BJ (cell line): Measurements from ENCODE around the gene PCDHGB6. TPM values are rescaled to one million over a fixed set of nuclear protein-coding genes. Genes with fewer than 3 reads are reported as not detected.
"Not testable (repeated sequence)": the region's sequence is repeated elsewhere in the genome, so short reads cannot be mapped to it uniquely, and the experiment has no call there.

Experiments used
- CTCF ChIA-PET: fragments of 350-600 bp; formaldehyde crosslinking; extraction: SDS; loops from one replicate; lab custom pipeline; 2021; ENCODE audit warnings: antibody characterized with exemption, inconsistent platforms; lab: Yijun Ruan, JAX
- POLR2A ChIA-PET: fragments of 300-600 bp; sonication (Branson Sonifier 250); formaldehyde crosslinking; extraction: SDS; loops from one replicate; lab custom pipeline; 2021; ENCODE audit warnings: antibody characterized with exemption; lab: Charles Lee
- DNase-seq: peaks from one replicate; pipeline ENCODE4 v3.0.0-alpha.2; 2011; ENCODE audit warnings: low read depth
- H3K27me3 ChIP-seq: 2 replicates; pipeline ENCODE4 v1.6.0; 2011; ENCODE audit warnings: low read length; ENCODE audit not compliant: control insufficient read depth, insufficient read depth
- H3K36me3 ChIP-seq: 2 replicates; pipeline ENCODE4 v1.5.1; 2011; ENCODE audit warnings: low read length; ENCODE audit not compliant: control insufficient read depth, insufficient read depth
- H3K4me3 ChIP-seq: 2 replicates; pipeline ENCODE4 v1.5.1; 2011; ENCODE audit warnings: low read depth, mild to moderate bottlenecking, control low read depth, low read length
- polyA plus RNA-seq: library from polyadenylated mRNA; depleted of rRNA; stranded (reverse); fragments of >200 nt; gene quantifications from 2 replicates; pipeline ENCODE4 v1.2.3, GENCODE V29; 2011
- TF ChIP-seq, protein P1 (sequence below): IDR thresholded peaks from 2 replicates; pipeline ENCODE4 v1.5.1; 2011; ENCODE audit warnings: low read depth, mild to moderate bottlenecking, control low read depth, inconsistent platforms, low read length, moderate library complexity; ENCODE audit not compliant: insufficient read depth

PCDHGB6 gene
- polyA plus RNA-seq, 1 experiment, result 1.5 TPM

DNA sequence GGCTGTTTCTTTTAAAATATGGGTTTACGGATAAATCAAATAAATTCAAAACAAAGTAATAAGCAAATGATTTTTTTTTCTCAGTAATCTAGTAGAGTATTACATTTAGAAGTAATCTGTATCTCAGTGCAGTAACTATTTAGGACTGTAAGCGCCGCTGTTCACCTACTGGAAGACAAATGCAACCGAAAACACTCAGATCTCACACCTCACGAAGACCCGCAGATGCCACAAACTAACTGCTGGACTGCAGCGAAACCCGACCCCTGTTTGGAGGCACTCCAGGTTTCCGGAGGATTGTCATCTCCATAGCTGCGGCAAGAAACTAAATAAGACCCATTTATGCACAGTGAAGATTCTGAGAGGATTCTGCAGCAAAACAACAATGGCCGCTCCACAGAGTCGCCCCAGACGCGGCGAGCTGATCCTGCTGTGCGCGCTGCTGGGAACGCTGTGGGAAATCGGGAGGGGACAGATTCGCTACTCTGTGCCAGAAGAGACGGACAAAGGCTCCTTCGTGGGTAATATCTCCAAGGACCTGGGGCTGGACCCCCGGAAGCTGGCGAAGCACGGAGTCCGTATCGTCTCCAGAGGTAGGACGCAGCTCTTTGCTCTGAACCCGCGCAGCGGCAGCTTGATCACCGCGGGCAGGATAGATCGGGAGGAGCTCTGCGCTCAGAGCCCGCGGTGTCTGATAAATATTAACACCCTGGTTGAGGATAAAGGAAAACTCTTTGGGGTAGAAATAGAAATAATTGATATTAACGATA, 15.2 kb upstream of the PCDHGB6 start, which contains the start of gene PCDHGA8:
Gene PCDHGA8, plus strand, starts transcription at position 205 of the 770 bp plus-strand sequence. Its CDS starts 181 bp downstream, at position 386.
- Histone ChIP-seq H3K27me3 (no peaks in the 10 kb centered on the region), H3K36me3 (0 out of 2 replicates have a peak, but pooled peaks cover 2% of the 10 kb centered on the region), H3K4me3 (peak within 1 kb of the TSS; percentile 14; the same call in 1 of the 2 replicates)
- TF ChIP-seq, protein P1, sequence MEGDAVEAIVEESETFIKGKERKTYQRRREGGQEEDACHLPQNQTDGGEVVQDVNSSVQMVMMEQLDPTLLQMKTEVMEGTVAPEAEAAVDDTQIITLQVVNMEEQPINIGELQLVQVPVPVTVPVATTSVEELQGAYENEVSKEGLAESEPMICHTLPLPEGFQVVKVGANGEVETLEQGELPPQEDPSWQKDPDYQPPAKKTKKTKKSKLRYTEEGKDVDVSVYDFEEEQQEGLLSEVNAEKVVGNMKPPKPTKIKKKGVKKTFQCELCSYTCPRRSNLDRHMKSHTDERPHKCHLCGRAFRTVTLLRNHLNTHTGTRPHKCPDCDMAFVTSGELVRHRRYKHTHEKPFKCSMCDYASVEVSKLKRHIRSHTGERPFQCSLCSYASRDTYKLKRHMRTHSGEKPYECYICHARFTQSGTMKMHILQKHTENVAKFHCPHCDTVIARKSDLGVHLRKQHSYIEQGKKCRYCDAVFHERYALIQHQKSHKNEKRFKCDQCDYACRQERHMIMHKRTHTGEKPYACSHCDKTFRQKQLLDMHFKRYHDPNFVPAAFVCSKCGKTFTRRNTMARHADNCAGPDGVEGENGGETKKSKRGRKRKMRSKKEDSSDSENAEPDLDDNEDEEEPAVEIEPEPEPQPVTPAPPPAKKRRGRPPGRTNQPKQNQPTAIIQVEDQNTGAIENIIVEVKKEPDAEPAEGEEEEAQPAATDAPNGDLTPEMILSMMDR, result 0 out of 2 replicates have a peak, but pooled peaks have one; percentile 18
- CTCF ChIA-PET, result interaction anchor here (0.6 to 4.7 kb wide), 10 partner anchors 20 to 171 kb away, joined by 3 to 19 read pairs (median 4); partner anchors contain the start of genes PCDHGA1, PCDHGA10, PCDHGA11 and PCDHGA4
- POLR2A ChIA-PET, result interaction anchor here (0.9 kb wide), 1 partner anchor 168 kb away, joined by 3 read pairs; no protein-coding TSS in a partner anchor
- no peak for DNase-seq

GRCh38 chr5:141393267-141393666, 14.6 kb upstream of the PCDHGB6 start:
- POLR2A ChIA-PET, result interaction anchor here (0.9 kb wide), 1 partner anchor 168 kb away, joined by 3 read pairs; no protein-coding TSS in a partner anchor
- CTCF ChIA-PET, result interaction anchor here (0.6 to 4.7 kb wide), 7 partner anchors 20 to 171 kb away, joined by 3 to 19 read pairs (median 4); partner anchors contain the start of genes PCDHGA1, PCDHGA10, PCDHGA11 and PCDHGA4
- DNase-seq, result no peak
- no peaks in the 10 kb centered on the region for H3K27me3 ChIP-seq
- H3K36me3 ChIP-seq, result 0 out of 2 replicates have a peak, but pooled peaks cover 2% of the 10 kb centered on the region
- TF ChIP-seq, protein P1, result no peak
- no peak overlapping the region for H3K4me3 ChIP-seq

- DNase-seq, H3K27me3 ChIP-seq, H3K36me3 ChIP-seq, POLR2A ChIA-PET, H3K4me3 ChIP-seq: not testable (repeated sequence)
- CTCF ChIA-PET, result interaction anchor here (0.6 to 4.7 kb wide), 7 partner anchors 18 to 170 kb away, joined by 3 to 28 read pairs (median 5); partner anchors contain the start of genes PCDHGA10 and PCDHGB3
Observed at GRCh38 chr5:141394401-141395187, 13.2 kb upstream of the PCDHGB6 start.

GRCh38 chr5:141397756-141398551, 9.9 kb upstream of the PCDHGB6 start, which contains the start of gene PCDHGB5:
PCDHGB5 (plus strand) TSS chr5:141397947; CDS start chr5:141398128, 181 bp downstream.
- H3K36me3 ChIP-seq, H3K27me3 ChIP-seq, DNase-seq: not testable (repeated sequence)
- TF ChIP-seq, protein P1, result peak; percentile 63
- peak within 1 kb of the TSS; percentile 35 for H3K4me3 ChIP-seq
- ChIA-PET POLR2A (interaction anchor here (0.9 kb wide), 1 partner anchor 160 kb away, joined by 4 read pairs; no protein-coding TSS in a partner anchor), CTCF (interaction anchor here (0.7 to 4.2 kb wide), 21 partner anchors 9 to 168 kb away, joined by 3 to 28 read pairs (median 4); partner anchors contain the start of genes PCDHGA1, PCDHGA10, PCDHGA11 and PCDHGA4)
